NCI-H510A (cell line): ENCODE results near the gene TAF13.
"Not testable (repeated sequence)": the region's sequence is repeated elsewhere in the genome, so short reads cannot be mapped to it uniquely, and the experiment has no call there.

Experiments
- DNase-seq: peaks from one replicate; lab custom pipeline; 2025; lab: John Stamatoyannopoulos, UW

TAF13 gene

DNA sequence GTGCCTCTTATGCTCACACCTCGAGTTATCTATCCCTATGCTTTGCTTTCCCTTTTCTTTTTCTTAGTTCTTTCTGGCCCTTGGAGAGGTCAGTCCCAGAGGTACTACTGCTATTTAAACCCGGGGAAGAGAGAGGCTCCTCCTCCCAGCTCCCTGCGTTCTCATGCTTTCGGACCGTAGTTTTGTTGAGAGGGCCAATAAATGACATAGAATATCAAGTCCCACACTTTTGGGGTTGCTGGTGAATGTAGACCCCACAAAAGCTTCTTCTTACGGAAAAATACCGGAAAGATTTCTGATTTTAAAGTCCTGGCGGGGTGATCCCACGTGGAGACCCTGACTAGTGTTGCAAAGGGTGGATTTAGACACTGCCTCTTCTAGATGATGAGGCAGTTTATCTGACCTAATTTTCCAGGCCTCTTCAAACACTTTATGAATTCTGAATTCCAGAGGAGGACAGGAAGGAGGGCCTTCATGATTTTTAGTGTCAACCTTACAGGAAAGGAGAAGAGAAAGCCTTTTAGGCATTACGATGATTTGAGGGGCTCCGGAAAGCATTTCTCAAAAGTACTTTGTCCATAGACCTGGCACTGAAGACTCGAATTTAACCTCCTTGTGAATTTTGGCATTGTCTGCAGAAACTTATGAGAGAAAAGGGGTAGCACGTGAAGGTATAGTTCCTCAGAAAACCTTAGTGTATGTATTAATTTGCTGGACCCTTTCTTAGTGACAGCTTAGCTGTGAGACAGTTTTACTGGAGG lies 15.5 kb upstream of the TAF13 start:
- DNase-seq: peak; percentile 23

DNA sequence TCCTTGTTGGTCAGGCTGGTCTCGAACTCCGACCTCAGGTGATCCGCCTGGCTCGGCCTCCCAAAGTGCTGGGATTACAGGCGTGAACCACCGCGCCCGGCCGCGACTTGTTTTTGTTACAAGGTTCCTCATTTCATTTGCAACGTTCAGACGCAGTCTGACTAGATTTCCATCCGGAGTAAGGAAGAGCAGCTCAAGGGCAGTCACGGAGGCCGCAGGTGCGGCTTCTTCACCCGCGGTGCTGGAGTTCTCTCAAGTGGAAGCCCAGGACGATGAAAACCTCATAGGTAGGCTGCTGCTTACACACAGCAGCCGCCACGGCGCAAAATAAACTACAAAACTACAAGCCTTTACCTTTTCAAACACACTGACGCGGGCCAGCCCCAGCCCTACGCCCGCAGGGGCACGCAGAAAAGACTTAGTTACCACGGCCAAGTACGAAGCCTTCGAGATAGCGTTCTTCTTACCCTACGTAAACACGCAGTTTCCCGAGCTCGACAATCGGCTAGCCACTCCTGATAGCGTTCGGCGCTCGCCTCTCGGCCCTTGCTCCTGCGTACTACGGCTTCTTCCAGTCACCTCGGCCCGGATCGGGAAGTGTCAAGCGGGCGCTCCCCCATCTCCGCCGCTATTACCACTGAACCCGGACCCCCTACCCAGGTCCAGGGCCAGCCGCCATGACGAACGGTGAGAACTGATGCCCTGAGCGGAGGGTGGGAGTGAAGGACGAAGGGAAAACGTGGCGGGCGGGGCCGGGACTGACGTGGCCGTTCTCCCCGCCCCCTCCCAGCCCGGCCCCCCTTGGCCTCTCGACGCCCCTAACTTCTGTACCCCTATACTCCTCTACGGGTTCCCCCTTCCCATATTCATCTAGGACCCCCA lies 14.6 kb upstream of the TAF13 start, which contains the start of gene TMEM167B:
TSS of gene TMEM167B (plus strand) at position 569 of the 882 bp plus-strand sequence. CDS start at position 678, 109 bp downstream.
- DNase-seq: peak; percentile 87

DNA sequence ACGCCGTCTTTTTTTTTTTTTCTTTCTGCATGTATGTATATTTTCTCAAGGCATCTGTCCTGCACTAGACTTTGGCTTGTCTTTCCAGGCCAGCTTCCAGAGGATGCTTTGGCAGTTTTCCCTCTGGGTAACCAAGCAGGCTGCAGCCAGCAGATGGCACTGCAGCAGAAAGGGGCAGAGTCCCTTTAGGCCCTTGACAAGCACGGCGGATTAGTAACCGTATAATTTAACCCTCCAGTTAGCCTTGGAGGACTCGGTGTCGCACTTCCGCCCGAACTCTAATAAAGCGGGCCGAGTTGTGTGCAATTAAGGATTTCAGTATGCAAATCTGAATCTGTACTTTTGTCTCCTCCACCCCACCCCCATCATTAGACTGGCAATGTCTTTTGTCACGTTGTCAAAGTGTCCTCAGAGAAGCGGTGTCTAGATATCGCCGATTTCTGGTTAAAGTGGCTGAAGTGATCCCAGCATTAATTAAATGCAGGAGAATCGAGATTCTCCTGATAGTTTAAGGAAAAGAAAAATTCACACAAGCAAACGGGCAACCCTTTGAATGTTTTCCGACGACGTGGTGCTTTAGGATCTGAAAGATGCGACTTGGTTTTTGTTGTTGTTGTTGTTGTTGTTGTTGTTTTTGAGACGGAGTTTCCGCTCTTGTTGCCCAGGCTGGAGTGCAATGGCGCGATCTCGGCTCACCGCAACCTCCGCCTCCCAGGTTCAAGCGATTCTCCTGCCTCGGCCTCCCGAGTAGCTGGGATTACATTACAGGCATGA lies 13.6 kb upstream of the TAF13 start:
- DNase-seq: peak; percentile 65

DNA sequence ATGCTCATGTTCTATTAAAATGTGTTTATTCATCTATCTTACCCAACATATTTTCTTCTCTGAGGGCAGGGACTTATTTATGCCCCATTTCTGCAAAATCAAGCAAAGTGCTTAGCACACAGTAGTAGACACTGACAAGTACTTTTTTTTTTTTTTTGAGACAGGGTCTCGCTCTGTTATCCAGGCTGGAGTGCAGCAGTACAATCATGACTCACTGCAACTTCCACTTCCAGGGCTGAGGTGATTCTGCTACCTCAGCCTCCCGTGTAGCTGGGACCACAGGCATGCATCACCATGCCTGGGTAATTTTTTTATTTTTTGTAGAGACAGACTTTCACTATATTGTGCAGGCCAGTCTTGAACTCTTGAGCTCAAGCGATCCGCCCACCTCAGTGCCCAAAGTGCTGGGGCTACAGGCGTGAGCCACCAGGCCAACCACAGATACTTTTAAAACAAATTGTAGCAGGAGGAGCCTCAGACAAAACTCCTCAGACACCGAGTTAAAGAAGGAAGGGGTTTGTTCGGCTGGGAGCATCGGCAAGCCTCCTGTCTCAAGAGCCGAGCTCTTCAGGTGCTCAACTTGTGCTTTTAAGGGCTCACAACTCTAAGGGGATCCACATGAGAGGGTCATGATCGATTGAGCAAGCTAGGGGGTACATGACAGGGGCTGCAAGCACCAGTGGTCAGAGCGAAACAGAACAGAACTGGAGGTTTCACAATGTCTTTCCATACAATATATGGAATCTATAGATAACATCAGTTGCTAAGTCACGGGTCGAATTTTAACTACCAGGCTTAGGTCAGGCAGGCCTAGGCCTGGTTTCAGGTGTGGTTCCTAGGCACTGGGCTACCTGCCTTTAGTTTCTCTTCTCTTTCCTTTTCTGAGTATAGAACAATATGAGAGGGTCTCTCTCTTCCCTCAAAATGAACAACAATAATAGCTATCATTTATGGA lies 9.0 kb upstream of the TAF13 start:
- DNase-seq: no peak

DNA sequence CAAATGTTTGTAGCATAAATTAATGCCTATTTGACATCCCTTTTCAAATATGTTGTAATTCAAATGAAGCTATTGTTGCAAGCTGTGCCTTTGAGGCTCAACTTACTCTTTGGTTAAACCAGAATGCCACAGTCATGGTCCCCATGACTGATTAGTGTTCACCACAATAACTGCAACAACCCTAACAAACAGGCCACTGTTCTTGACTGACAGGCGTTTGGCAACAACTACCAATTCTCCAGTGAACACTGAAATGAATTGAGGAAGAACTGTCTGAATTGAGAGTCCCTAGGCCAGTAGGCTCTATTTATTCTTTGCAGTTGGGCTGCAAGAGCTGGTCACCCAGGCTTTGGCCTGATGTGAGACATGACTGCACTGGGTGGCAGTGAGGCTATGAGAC lies 8.1 kb upstream of the TAF13 start:
- DNase-seq: no peak

DNA sequence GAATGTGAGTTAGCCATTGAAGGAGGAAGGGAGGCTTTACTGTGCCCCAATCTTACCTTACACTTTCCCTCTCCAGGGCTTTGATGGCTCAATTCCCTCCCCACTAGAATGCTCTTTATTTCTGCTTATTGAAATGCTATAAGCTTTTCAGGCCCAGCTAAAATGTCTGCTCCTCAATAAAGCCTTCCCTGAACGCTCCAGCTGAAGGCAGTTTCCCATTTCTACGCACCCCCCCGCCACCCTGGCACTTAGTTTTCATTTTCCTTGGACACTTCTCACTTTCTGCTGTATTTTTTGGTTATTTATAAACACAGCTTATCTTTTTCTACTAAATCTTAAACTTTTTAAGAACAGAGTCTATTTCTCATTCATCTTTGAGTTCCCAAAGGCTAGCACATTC lies 7.7 kb upstream of the TAF13 start:
- no peak for DNase-seq

DNA sequence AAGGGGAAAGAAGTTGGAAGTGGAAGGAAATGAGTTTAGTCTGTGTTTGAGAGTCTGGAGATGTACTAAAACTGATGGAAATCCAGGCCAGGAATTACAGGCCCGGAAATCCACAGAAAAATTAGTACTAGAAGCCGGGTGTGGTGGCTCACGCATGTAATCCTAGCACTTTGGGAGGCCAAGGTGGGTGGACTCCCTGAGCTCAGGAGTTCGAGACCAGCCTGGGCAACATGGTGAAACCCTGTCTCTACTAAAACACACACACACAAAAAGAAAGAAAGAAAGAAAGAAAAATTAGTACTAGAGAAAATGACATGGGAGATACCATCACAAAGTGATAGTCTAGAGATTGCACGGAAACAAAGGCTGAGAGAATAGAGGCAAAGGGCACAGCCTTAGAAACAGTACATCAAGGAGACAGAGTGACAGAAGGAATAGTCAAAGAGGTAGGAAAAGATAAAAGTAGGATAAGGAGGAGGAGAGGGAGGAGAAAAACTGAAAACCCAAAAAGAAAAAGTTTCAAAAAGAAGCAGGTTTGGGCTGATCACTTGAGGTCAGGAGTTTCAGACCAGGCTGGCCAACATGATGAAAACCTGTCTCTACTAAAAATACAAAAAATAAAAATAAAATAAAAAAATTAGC lies 4.8 kb upstream of the TAF13 start:
- no peak for DNase-seq

DNA sequence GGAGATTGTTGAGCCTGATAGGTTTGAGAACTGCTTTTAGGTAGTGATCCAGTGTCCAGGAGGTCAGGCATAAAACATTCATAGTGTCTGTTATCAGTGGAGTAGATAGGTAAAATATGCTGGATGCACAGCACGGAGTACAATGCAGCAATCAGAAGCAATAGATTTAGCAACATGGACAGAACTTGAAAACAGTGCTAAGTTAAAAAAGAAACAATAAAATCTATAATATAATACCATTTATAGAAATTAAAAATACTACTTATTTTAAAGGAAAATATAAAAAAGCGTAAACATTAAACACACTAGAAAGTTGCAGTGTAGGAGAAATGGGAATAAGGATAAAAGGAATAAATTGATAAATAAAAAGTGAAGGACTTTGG lies 3.4 kb upstream of the TAF13 start:
- no peak for DNase-seq

DNA sequence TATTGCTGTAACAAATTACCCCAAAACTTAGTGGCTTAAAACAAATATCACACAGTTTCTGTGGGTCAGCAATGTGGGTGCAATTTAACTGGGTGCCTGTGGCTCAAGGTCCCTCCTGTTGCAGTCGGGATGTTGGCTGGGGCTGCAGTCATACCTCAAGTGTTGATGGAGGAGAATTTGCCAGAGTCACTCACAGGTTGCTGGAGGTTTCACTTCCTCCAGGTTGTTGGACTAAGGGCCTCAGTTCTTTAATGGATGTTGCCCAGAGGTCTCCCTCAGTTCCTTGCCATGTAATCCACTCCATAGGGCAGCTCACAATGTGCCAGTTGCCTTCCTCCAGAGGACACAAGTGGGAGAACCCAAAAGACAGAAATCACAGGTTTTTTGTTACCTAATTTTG lies 2.5 kb upstream of the TAF13 start:
- DNase-seq: no peak

DNA sequence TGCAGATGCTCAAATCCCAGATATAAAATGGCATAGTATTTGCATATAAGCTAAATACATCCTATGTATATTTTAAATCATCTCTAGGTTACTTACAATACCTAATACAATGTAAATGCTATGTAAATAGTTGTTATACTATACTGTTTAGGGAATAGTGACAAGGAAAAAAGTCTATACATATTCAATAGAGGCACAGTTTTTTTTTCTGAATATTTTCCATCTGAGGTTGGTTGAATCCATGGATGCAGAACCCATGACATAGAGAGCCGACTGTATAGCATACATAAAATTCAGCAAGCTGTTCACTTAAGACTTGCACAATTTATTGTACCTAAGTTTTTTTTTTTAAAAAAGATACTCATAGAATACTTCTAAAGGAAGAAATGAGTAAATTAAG lies 6.5 kb downstream of the TAF13 start:
- no peak for DNase-seq

DNA sequence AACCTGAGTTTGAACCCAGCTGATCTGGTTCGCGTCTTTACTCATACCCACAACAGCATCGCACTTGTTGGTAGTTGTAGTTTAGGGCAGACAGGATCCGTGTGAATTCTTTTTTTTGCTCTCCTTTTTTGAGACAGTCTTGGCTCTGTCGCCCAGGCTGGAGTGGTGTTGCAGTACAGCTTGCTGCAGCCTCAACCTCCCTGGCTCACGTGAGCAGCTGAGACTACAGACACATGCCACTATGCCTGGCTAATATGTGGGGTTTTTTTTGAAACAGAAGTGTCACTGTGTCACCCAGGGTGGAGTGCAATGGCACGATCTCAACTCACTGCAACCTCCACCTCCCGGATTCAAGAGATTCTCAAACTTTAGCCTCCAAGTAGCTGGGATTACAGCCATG lies 7.9 kb downstream of the TAF13 start:
- no peak for DNase-seq

DNA sequence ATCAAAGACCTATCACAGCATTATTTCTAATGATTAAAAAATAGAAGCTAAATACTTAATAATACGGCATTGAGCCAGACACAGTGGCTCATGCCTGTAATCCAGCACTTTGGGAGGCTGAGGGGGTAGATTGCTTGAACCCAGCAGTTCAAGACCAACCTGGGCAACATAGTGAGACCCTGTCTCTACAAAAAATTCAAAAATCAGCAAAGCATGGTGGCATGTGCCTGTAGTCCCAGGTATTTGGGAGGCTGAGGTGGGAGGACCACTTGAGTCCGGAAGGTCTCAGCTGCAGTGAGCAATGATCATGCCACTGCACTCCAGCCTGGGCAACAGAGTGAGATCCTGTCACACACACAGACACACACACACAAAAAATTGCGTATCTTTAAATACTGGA lies 10.7 kb downstream of the TAF13 start:
- DNase-seq: no peak

DNA sequence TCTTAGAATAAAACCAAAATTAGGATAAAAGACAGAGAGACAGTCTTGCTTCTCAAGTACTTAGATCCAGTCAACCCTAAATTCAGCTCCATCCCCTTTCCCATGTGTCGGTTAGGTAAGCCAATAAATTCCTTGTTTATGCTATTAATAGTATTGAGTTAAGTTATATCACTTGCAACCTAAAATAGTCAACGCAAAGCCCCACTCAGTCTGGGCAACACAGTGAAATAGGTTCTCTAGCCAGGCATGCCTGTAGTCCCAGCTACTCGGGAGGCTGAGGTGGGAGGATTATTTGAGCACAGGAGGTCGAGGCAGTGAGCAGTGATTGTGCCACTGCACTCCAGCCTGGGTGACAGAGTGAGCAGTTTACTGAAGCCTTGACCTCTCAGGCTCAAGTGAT lies 14.6 kb downstream of the TAF13 start:
- DNase-seq: no peak

DNA sequence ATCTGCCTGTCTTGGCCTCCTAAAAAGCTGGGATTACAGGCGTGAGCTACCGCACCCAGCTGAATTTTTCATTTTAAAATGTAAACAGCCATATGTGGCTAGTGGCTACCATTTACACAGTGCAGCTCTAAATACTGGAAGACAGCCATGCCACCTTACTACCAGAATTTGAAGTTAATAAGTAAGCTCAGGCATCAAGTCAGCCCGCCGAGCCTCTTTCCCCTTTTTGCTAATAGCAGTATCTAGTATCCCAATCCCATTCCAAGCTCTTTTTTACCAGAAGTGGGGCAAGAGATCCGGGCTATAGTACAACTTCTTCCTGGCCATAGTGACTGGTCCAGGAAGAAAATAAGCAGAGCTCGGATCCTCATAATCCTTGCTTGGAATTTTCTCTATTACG lies 15.1 kb downstream of the TAF13 start:
- no peak for DNase-seq

DNA sequence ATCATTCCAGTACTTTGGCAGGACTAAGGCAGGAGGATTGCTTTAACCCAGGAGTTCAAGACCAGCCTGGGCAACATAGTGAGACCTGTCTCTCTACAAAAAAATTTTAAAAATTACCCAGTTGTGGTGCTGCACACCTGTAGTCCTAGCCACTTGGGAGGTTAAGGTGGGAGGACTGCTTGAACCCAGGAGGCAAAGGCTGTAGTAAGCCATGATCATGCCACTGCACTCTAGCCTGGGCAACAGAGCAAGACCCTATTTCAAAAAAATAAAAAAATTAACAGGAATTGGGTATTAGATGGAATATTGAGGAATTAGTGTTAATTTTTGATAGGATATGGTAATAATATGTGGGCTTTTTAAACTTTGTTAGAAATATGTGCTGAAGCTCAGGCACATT lies 16.8 kb downstream of the TAF13 start:
- no peak for DNase-seq

DNA sequence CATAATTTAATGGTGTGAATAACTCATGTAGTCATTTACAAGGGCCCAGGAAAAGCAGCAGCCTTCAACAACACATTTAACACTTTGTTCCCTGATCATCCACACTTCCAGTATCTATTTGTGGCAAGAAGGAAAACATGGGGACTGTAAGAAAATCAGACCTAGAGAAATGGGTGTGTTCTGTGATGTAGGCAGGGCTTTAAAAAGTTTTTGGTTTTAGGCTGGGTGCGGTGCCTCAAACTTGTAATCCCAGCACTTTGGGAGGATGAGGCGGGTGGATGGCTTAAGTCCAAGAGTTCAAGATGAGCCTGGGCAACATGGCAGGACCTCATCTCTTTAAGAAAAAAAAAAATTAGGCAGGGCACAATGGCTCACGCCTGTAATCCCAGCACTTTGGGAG lies 19.7 kb downstream of the TAF13 start:
- no peak for DNase-seq

DNA sequence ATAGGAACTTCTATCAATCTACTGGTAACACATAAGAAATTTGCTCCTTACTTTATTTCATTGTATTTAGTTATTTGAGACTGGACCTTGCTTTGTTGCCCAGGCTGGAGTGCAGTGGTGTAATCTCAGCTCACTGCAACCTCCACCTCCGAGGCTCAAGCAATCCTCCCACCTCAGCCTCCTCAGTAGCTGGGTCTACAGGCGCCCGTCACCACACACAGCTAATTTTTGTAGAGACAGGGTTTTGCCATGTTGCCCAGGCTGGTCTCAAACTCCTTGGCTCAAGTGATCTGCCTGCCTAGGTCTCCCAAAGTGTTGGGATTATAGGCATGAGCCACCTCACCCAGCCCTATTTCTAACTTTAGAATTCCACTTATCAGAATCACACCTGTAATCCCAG lies 23.7 kb downstream of the TAF13 start:
- not testable (repeated sequence) for DNase-seq

DNA sequence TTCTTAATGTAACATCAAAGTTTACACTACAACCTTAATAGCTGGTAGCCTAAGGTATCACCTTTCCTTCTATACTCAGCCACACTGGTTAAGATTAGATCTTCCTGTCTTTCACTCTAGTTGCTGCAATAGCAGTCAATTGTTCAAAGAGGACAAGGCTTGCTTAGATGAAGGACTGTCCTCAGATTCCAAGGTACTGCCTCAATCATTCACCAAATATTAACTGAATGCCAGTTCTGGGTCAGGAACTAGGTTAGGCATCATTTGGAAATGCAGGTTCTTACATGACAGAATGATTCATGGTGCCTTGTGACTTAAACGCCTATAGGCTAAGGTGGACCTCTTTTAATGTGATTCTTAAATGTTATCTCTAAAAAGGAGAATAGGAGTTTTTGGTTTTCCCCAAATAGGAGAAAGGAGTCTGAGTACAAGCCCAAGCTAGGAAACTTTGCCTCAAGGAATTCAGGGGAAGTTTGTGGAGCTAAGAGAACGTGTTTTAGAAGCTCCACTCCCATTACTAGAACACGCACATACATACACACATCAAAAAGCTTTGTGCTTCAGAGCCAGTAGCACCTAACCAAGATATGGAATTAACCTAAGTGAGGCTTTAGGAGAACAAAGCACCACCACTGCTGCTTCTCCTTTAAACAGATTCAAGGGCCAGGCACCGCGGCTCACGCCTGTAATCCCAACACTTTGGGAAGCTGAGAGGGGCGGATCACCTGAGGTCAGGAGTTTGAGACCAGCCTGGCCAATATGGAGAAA lies 25.4 kb downstream of the TAF13 start:
- no peak for DNase-seq

DNA sequence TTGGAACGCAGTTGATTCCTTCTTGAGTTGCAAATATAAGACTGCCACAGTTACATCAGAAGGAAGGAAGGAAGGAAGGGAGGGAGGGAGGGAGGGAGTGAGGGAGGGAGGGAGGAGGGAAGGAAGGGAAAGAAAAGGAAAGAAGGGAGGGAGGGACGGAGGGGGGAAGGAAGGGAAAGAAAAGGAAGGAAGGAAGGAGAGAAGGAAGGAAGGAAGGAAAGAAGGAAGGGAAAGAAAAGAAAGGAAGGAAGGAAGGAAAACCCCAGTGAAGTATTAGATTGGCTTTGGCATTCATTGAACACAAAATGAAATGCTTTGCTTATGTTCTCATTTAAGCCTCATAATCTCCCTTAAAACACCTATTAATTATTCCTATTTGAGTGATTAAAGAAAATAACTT lies 27.5 kb downstream of the TAF13 start:
- DNase-seq: no peak

DNA sequence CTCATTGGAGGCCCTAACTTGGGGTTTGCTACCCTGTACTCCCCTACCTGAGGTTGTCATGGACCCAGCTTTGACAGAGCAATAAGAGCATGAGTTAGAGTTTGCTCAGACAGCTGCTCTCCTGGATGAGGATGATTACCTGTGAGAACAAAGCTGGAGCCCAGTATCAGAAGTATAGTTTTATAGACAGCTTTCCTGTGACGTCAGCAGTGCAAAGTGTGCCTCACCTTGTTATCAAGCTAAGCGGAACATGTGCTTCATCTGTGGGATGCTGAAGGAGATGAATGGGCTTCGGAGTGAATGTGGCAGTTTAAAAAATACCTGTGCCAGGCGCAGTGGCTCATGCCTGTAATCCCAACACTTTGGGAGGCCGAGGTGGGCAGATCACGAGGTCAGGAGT lies 28.5 kb downstream of the TAF13 start:
- no peak for DNase-seq
